ENCODE results near the gene ARAF. TPM values are rescaled to one million over a fixed set of nuclear protein-coding genes. Genes with fewer than 3 reads are reported as not detected.

The ARAF gene
- total RNA-seq, 2 experiments from 2014 or later: 58.8 to 59.2 TPM

DNA sequence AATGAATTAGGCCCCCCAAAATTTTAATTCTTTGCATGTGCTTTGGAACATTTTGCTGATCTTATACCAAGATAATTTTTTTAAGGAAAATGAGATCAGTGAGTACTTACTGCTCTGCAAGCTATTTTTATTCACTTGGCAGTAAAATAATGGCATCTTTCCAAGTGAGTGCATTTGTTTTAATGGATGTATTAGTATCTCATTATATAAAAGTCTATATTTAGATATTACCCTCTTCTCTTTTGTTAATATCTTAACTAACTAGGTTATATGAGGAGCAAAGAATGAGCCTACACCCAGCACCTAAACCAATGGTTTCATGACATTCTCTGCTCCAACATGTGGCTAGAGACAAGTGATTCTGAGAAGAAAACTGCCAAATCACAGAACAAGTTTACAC is 21.1 kb upstream of the ARAF start:
- Mint-ChIP-seq H3K27me3 (no peaks in the 10 kb centered on the region), H3K4me3 (no peak overlapping the region), H3K36me3 (ENCODE audit: low read depth) (no peaks in the 10 kb centered on the region), H3K27ac (no peak overlapping the region), H3K4me1 (no peaks in the 10 kb centered on the region), H3K9me3 (ENCODE audit: low read depth) (no peaks in the 10 kb centered on the region)
- ChIA-PET POLR2A (no interaction called here), CTCF (no interaction called here)
- ATAC-seq (no peak), DNase-seq (no peak)
- intact Hi-C loops (cut with DNase I, micrococcal nuclease): no loop called here

- DNase-seq (peak; percentile 17), ATAC-seq (peak; percentile 49)
- POLR2A ChIA-PET: no interaction called here
- Mint-ChIP-seq H3K36me3 (ENCODE audit: low read depth) (no peaks in the 10 kb centered on the region), H3K4me3 (no peak overlapping the region), H3K9me3 (ENCODE audit: low read depth) (no peaks in the 10 kb centered on the region), H3K27me3 (no peaks in the 10 kb centered on the region), H3K4me1 (no peaks in the 10 kb centered on the region), H3K27ac (no peak overlapping the region)
- CTCF ChIA-PET: no interaction called here
- intact Hi-C loops (cut with DNase I, micrococcal nuclease): no loop called here
Measured at GRCh38 chrX:47540754-47541538, 20.1 kb upstream of the ARAF start.

DNA sequence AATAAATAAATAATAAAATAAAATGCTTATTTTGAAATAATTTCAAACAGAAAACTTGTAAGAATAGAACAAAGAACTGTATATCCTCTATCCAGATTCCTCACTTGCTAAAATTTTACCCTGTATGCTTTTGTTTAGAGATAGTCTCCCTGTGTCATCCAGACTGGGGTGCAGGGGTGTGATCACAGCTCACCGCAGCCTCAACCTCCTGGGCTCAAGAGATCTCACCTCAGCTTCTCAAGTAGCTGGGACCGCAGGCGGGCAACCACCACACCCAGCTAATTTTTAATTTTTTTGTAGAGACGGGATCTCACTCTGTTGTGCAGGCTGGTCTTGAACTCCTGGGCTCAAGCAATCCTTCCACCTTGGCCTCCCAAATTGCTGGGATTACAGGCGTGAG is 17.5 kb upstream of the ARAF start:
- intact Hi-C loops (cut with DNase I, micrococcal nuclease): no loop called here
- H3K4me1 Mint-ChIP-seq: no peaks in the 10 kb centered on the region
- ChIA-PET POLR2A (no interaction called here), CTCF (no interaction called here)
- DNase-seq (no peak), ATAC-seq (no peak)
- H3K27me3 Mint-ChIP-seq: no peaks in the 10 kb centered on the region
- H3K36me3 Mint-ChIP-seq (ENCODE audit: low read depth): no peaks in the 10 kb centered on the region
- no peaks in the 10 kb centered on the region for H3K9me3 Mint-ChIP-seq (ENCODE audit: low read depth)
- no peak overlapping the region for H3K27ac Mint-ChIP-seq
- H3K4me3 Mint-ChIP-seq: no peak overlapping the region

GRCh38 chrX:47556045-47556623 is 4.9 kb upstream of the ARAF start:
- POLR2A ChIA-PET: interaction anchor here (1.0 kb wide), 1 partner anchor 338 kb away, joined by 3 read pairs; no protein-coding TSS in a partner anchor

DNA sequence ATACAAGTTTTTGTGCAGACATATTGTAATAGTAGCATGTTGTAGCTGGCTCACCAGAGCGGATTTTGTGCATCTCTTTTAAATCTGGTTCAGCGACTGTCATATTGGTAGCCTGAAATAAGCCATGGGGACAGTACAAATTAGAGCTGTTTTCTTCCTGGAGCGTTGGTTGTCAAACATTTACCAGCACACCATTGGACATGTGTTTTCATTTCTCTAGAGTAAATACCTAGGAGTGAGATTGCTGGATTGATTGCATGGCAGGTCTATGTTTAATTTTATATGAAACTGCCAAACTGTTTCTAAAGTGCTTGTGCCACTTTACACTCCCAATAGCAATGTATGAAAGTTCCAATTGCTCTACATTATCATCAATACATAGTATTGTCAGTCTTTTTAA is 2.6 kb upstream of the ARAF start:
- Mint-ChIP-seq H3K9me3 (ENCODE audit: low read depth) (no peaks in the 10 kb centered on the region), H3K27ac (no peak overlapping the region), H3K4me1 (peaks cover 25% of the 10 kb centered on the region), H3K36me3 (ENCODE audit: low read depth) (peaks cover 9% of the 10 kb centered on the region), H3K4me3 (no peak overlapping the region), H3K27me3 (no peaks in the 10 kb centered on the region)
- ATAC-seq (no peak), DNase-seq (no peak)
- ChIA-PET POLR2A (interaction anchor here (0.6 to 0.7 kb wide), 2 partner anchors 321 to 383 kb away, joined by 3 to 7 read pairs; no protein-coding TSS in a partner anchor), CTCF (interaction anchor here (0.9 kb wide), 1 partner anchor 11 kb away, joined by 3 read pairs; no protein-coding TSS in a partner anchor)
- intact Hi-C loops (cut with DNase I, micrococcal nuclease): no loop called here

More at GRCh38 chrX:47556045-47556623, 4.9 kb upstream of the ARAF start:
- Mint-ChIP-seq H3K36me3 (ENCODE audit: low read depth) (no peaks in the 10 kb centered on the region), H3K4me3 (peak overlapping the region; percentile 83), H3K27me3 (no peaks in the 10 kb centered on the region), H3K4me1 (peaks cover 14% of the 10 kb centered on the region), H3K27ac (peak overlapping the region; percentile 93), H3K9me3 (ENCODE audit: low read depth) (no peaks in the 10 kb centered on the region)
- CTCF ChIA-PET: interaction anchor here (0.8 to 1.0 kb wide), 2 partner anchors 9 to 95 kb away, joined by 3 to 4 read pairs; no protein-coding TSS in a partner anchor
- ATAC-seq (peak; percentile 90), DNase-seq (peak; percentile 90)
- intact Hi-C loops (cut with DNase I, micrococcal nuclease): loop anchor here in 1 of 2 experiments (1.0 to 2.0 kb wide), 2 partner anchors 74 to 471 kb away; no protein-coding TSS in a partner anchor

- ChIA-PET POLR2A (no interaction called here), CTCF (no interaction called here)
- ATAC-seq: no peak
- H3K27ac Mint-ChIP-seq: peak overlapping the region; percentile 94
- H3K4me3 Mint-ChIP-seq: peak overlapping the region; percentile 89
- H3K4me1 Mint-ChIP-seq: peaks cover 37% of the 10 kb centered on the region
- intact Hi-C loops (cut with DNase I, micrococcal nuclease): loop anchor here (2.0 to 5.0 kb wide), 5 partner anchors 67 to 978 kb away; partner anchors contain the start of genes ELK1 (in 2 of the 2), CFP (in 1 of the 2) and TBC1D25 (in 1 of the 2)
- peaks cover 21% of the 10 kb centered on the region for H3K36me3 Mint-ChIP-seq (ENCODE audit: low read depth)
- no peaks in the 10 kb centered on the region for H3K9me3 Mint-ChIP-seq (ENCODE audit: low read depth)
- no peaks in the 10 kb centered on the region for H3K27me3 Mint-ChIP-seq
- no peak for DNase-seq
Measured at GRCh38 chrX:47560179-47560933, 649 bp upstream of the ARAF start.

DNA sequence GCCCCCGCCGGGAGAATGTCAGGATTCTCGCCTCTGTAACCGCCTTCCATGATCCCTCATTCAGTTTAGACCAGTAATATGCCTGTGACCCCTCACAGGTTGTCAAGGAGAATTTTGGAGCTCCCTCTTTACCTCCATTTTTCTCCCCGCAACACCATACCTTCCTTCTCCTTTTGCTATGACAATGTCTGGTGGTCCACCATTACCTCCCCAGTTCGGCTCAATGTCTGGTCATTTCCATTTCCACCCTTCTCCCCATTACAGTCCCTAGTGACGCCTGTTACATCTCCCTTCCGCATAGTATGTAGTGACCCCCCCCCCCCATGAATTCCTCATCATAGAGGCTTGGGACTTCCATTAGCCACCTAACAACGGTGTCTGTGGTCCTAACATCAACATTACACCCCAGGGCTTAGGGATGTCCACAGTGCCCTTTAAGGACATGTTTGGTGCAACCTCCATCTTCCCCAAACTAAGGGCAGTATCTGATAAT is 700 bp downstream of the ARAF start:
- DNase-seq (no peak), ATAC-seq (no peak)
- no peaks in the 10 kb centered on the region for H3K9me3 Mint-ChIP-seq (ENCODE audit: low read depth)
- ChIA-PET CTCF (interaction anchor here (0.7 kb wide), 1 partner anchor 190 kb away, joined by 4 read pairs; no protein-coding TSS in a partner anchor), POLR2A (interaction anchor here (0.7 kb wide), 1 partner anchor 78 kb away, joined by 5 read pairs; no protein-coding TSS in a partner anchor)
- peak overlapping the region; percentile 85 for H3K27ac Mint-ChIP-seq
- intact Hi-C loops (cut with DNase I, micrococcal nuclease): loop anchor here (1.0 to 5.0 kb wide), 15 partner anchors 21 to 977 kb away; partner anchors contain the start of genes ELK1 (in 2 of the 2), TIMP1 (in 2 of the 2), CDK16 (in 1 of the 2) and CFP (in 1 of the 2)
- no peaks in the 10 kb centered on the region for H3K27me3 Mint-ChIP-seq
- peaks cover 34% of the 10 kb centered on the region for H3K4me1 Mint-ChIP-seq
- peak overlapping the region; percentile 89 for H3K4me3 Mint-ChIP-seq
- peaks cover 26% of the 10 kb centered on the region for H3K36me3 Mint-ChIP-seq (ENCODE audit: low read depth)

DNA sequence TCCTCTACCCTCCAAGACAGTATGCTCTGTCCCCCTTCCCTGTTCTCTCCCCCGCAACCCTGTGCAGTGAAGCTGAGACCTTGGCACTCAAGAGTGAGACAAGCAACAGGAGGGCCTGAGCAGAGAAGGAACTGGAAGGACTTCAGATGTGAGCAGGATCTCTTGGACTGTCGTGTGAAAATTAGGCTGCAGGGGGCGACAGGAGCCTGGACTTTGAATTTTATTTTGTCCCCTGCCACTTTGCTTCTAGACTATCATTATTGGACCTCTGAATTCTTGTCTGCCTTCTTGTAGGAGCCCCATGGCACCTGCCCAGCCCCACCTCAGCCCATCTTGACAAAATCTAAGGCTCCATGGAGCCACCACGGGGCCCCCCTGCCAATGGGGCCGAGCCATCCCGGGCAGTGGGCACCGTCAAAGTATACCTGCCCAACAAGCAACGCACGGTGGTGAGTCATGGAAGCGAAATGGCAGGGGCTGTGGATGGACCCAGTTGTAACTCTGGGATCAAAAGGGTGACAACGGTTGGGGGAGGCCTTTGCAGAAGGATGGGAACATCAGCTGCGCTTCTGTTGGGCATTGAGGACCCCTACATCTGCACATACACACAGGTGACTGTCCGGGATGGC is 1.7 kb downstream of the ARAF start:
- DNase-seq (peak; percentile 60), ATAC-seq (no peak)
- CTCF ChIA-PET: no interaction called here
- H3K36me3 Mint-ChIP-seq (ENCODE audit: low read depth): peaks cover 33% of the 10 kb centered on the region
- intact Hi-C loops (cut with DNase I, micrococcal nuclease): loop anchor here (1.0 to 5.0 kb wide), 4 partner anchors 65 to 190 kb away; partner anchors contain the start of genes CFP (in 1 of the 2) and ELK1 (in 1 of the 2)
- H3K27me3 Mint-ChIP-seq: no peaks in the 10 kb centered on the region
- H3K4me3 Mint-ChIP-seq: peak overlapping the region; percentile 89
- no peaks in the 10 kb centered on the region for H3K9me3 Mint-ChIP-seq (ENCODE audit: low read depth)
- peak overlapping the region; percentile 31 for H3K27ac Mint-ChIP-seq
- POLR2A ChIA-PET: no interaction called here
- peaks cover 32% of the 10 kb centered on the region for H3K4me1 Mint-ChIP-seq

DNA sequence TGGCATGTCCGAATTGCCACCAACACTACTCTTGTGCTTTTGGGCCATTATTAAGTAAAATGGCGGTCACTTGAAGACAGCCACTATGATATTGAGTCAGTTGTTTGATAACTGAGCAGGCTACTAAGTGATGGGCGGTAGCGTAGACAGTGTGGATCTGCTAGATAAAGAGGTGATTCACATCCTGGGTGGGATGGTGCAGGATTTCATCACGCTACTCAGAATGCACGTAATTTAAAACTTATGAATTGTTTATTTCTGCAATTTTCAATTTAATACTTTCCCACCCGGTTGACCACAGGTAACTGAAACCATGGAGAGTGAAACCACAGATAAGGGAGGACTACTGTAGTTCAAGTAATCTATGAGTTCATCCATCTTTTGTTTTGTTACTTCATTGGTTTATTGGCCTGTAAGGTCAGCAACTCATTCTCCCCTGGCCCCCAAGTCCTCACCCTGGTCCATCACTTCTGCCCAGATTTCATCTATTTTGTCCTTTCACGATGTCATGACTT is 2.9 kb downstream of the ARAF start:
- no peaks in the 10 kb centered on the region for H3K9me3 Mint-ChIP-seq (ENCODE audit: low read depth)
- H3K4me3 Mint-ChIP-seq: no peak overlapping the region
- peak overlapping the region; percentile 81 for H3K27ac Mint-ChIP-seq
- CTCF ChIA-PET: no interaction called here
- no peak for DNase-seq
- no peaks in the 10 kb centered on the region for H3K27me3 Mint-ChIP-seq
- peaks cover 36% of the 10 kb centered on the region for H3K36me3 Mint-ChIP-seq (ENCODE audit: low read depth)
- intact Hi-C loops (cut with DNase I, micrococcal nuclease): loop anchor here in 1 of 2 experiments (5.0 kb wide), 3 partner anchors 63 to 188 kb away; partner anchors contain the start of genes CFP and ELK1
- POLR2A ChIA-PET: no interaction called here
- H3K4me1 Mint-ChIP-seq: peaks cover 32% of the 10 kb centered on the region
- ATAC-seq: no peak

- Mint-ChIP-seq H3K4me1 (peaks cover 32% of the 10 kb centered on the region), H3K27ac (peak overlapping the region; percentile 81), H3K9me3 (ENCODE audit: low read depth) (no peaks in the 10 kb centered on the region), H3K36me3 (ENCODE audit: low read depth) (peaks cover 43% of the 10 kb centered on the region), H3K27me3 (no peaks in the 10 kb centered on the region), H3K4me3 (no peak overlapping the region)
- ATAC-seq (no peak), DNase-seq (no peak)
- POLR2A ChIA-PET: no interaction called here
- intact Hi-C loops (cut with DNase I, micrococcal nuclease): loop anchor here in 1 of 2 experiments (5.0 kb wide), 3 partner anchors 63 to 188 kb away; partner anchors contain the start of genes CFP and ELK1
- CTCF ChIA-PET: interaction anchor here (0.6 kb wide), 1 partner anchor 90 kb away, joined by 3 read pairs; no protein-coding TSS in a partner anchor
Measured at GRCh38 chrX:47564438-47565085, 3.6 kb downstream of the ARAF start.
